MM.1S (cell line): ENCODE results near the gene TSPAN9.

Experiments
- DNase-seq: peaks from one replicate; pipeline ENCODE4 v3.0.0-alpha.2; 2015
- H2AFZ ChIP-seq: fragments of 300-600 bp; sonication (generic); 2 replicates; pipeline ENCODE4 v1.6.0; 2016; ENCODE audit warnings: antibody characterized with exemption, low read length
- H3F3A ChIP-seq: fragments of 300-600 bp; sonication (generic); 2 replicates; pipeline ENCODE4 v1.6.1; 2016; ENCODE audit warnings: mild to moderate bottlenecking, antibody characterized with exemption, low read length, moderate library complexity, mixed read lengths; ENCODE audit not compliant: insufficient read depth
- H3K27ac ChIP-seq: fragments of 300-600 bp; sonication (generic); 2 replicates; pipeline ENCODE4 v1.5.1; 2016; ENCODE audit warnings: mild to moderate bottlenecking, low read length
- H3K27me3 ChIP-seq: fragments of 300-600 bp; sonication (generic); replicated peaks from 2 replicates; pipeline ENCODE4 v1.6.0; 2016; ENCODE audit warnings: low read length; ENCODE audit not compliant: insufficient read depth
- H3K36me3 ChIP-seq: fragments of 300-600 bp; sonication (generic); replicated peaks from 2 replicates; pipeline ENCODE4 v1.6.1; 2016; ENCODE audit warnings: mild to moderate bottlenecking, low read length, mixed read lengths; ENCODE audit not compliant: insufficient read depth
- H3K4me1 ChIP-seq: fragments of 300-600 bp; sonication (generic); 2 replicates; pipeline ENCODE4 v1.6.1; 2016; ENCODE audit warnings: low read length, mixed read lengths
- H3K4me2 ChIP-seq: fragments of 300-600 bp; sonication (generic); 2 replicates; pipeline ENCODE4 v1.6.0; 2016; ENCODE audit warnings: low read depth, low read length
- H3K4me3 ChIP-seq: fragments of 300-600 bp; sonication (generic); 2 replicates; pipeline ENCODE4 v1.5.1; 2016; ENCODE audit warnings: low read length, mixed read lengths
- H3K79me2 ChIP-seq: fragments of 300-600 bp; sonication (generic); 2 replicates; pipeline ENCODE4 v1.6.1; 2016; ENCODE audit warnings: mixed run types, low read length, mixed read lengths
- H3K9ac ChIP-seq: fragments of 300-600 bp; sonication (generic); 2 replicates; pipeline ENCODE4 v1.6.1; 2016; ENCODE audit warnings: low read length, mixed read lengths
- H3K9me2 ChIP-seq: fragments of 300-600 bp; sonication (generic); replicated peaks from 2 replicates; pipeline ENCODE4 v1.6.1; 2016; ENCODE audit warnings: mild to moderate bottlenecking, low read length, mixed read lengths; ENCODE audit not compliant: insufficient read depth
- H3K9me3 ChIP-seq: fragments of 300-600 bp; sonication (generic); replicated peaks from 2 replicates; pipeline ENCODE4 v1.6.1; 2016; ENCODE audit warnings: mild to moderate bottlenecking, low read length, mixed read lengths; ENCODE audit not compliant: insufficient read depth
- H4K20me1 ChIP-seq: fragments of 300-600 bp; sonication (generic); 2 replicates; pipeline ENCODE4 v1.6.1; 2016; ENCODE audit warnings: mild to moderate bottlenecking, low read length, moderate library complexity, mixed read lengths; ENCODE audit not compliant: insufficient read depth
- CTCF ChIP-seq: fragments of 300-600 bp; sonication (generic); IDR thresholded peaks from 2 replicates; pipeline ENCODE4 v1.5.1; 2016; ENCODE audit warnings: antibody characterized with exemption, low read length, mixed read lengths
- EZH2 ChIP-seq: fragments of 300-600 bp; sonication (generic); optimal IDR thresholded peaks from 2 replicates; pipeline ENCODE3; 2017; ENCODE audit warnings: low read depth, mild to moderate bottlenecking, antibody characterized with exemption, low read length, mixed read lengths
- EZH2phosphoT487 ChIP-seq: fragments of 300-600 bp; sonication (generic); IDR thresholded peaks from 2 replicates; pipeline ENCODE4 v1.6.1; 2018; ENCODE audit warnings: antibody characterized with exemption, low read length

Gene TSPAN9

GRCh38 chr12:3185260-3185870, 108.2 kb downstream of the TSPAN9 start:
- H2AFZ ChIP-seq: no peak overlapping the region
- H3F3A ChIP-seq: no peaks in the 10 kb centered on the region
- H3K4me1 ChIP-seq: no peaks in the 10 kb centered on the region
- no peak overlapping the region for H3K9ac ChIP-seq
- H3K27me3 ChIP-seq: peaks cover 91% of the 10 kb centered on the region
- no peak overlapping the region for H3K4me2 ChIP-seq
- no peaks in the 10 kb centered on the region for H3K79me2 ChIP-seq
- no peaks in the 10 kb centered on the region for H3K36me3 ChIP-seq
- no peaks in the 10 kb centered on the region for H3K9me2 ChIP-seq
- H4K20me1 ChIP-seq: no peaks in the 10 kb centered on the region
- TF ChIP-seq EZH2phosphoT487: no peak
- no peak for TF ChIP-seq CTCF
- TF ChIP-seq EZH2: no peak
- H3K4me3 ChIP-seq: no peak overlapping the region
- H3K9me3 ChIP-seq: no peaks in the 10 kb centered on the region
- H3K27ac ChIP-seq: no peak overlapping the region
- no peak for DNase-seq

- Histone ChIP-seq H3K9ac (no peak overlapping the region), H3K9me3 (no peaks in the 10 kb centered on the region), H3K4me2 (no peak overlapping the region), H4K20me1 (no peaks in the 10 kb centered on the region), H3K4me1 (no peaks in the 10 kb centered on the region), H3K27me3 (peaks cover 93% of the 10 kb centered on the region), H3F3A (no peaks in the 10 kb centered on the region), H3K79me2 (no peaks in the 10 kb centered on the region), H3K27ac (no peak overlapping the region), H2AFZ (no peak overlapping the region), H3K9me2 (no peaks in the 10 kb centered on the region), H3K4me3 (no peak overlapping the region), H3K36me3 (no peaks in the 10 kb centered on the region)
- TF ChIP-seq EZH2phosphoT487: no peak
- TF ChIP-seq CTCF: no peak
- no peak for TF ChIP-seq EZH2
- no peak for DNase-seq
These were observed 109.5 kb downstream of the TSPAN9 start for GRCh38 chr12:3186546-3187215.

GRCh38 chr12:3187846-3188770, 110.9 kb downstream of the TSPAN9 start:
- DNase-seq: no peak
- H3K79me2 ChIP-seq: no peaks in the 10 kb centered on the region
- peaks cover 93% of the 10 kb centered on the region for H3K27me3 ChIP-seq

More at GRCh38 chr12:3187846-3188770, 110.9 kb downstream of the TSPAN9 start:
- no peaks in the 10 kb centered on the region for H3K36me3 ChIP-seq
- H2AFZ ChIP-seq: no peak overlapping the region
- H3K9me2 ChIP-seq: no peaks in the 10 kb centered on the region
- no peak overlapping the region for H3K27ac ChIP-seq
- no peak overlapping the region for H3K9ac ChIP-seq
- no peaks in the 10 kb centered on the region for H3K9me3 ChIP-seq
- TF ChIP-seq CTCF: no peak
- no peak for TF ChIP-seq EZH2phosphoT487
- TF ChIP-seq EZH2: no peak
- H3K4me3 ChIP-seq: no peak overlapping the region
- H3K4me2 ChIP-seq: no peak overlapping the region
- no peaks in the 10 kb centered on the region for H3K4me1 ChIP-seq
- no peaks in the 10 kb centered on the region for H4K20me1 ChIP-seq
- no peaks in the 10 kb centered on the region for H3F3A ChIP-seq
